Cerebellar cortex (tissue), 1 donor: ENCODE measurements around the gene MRPS24.
"Not testable (repeated sequence)": the region's sequence is repeated elsewhere in the genome, so short reads cannot be mapped to it uniquely, and the experiment has no call there.

Source experiments
- DNase-seq: peaks from one replicate; pipeline ENCODE4 v3.0.0-alpha.2; 2015; ENCODE audit warnings: low spot score

Gene MRPS24

DNA sequence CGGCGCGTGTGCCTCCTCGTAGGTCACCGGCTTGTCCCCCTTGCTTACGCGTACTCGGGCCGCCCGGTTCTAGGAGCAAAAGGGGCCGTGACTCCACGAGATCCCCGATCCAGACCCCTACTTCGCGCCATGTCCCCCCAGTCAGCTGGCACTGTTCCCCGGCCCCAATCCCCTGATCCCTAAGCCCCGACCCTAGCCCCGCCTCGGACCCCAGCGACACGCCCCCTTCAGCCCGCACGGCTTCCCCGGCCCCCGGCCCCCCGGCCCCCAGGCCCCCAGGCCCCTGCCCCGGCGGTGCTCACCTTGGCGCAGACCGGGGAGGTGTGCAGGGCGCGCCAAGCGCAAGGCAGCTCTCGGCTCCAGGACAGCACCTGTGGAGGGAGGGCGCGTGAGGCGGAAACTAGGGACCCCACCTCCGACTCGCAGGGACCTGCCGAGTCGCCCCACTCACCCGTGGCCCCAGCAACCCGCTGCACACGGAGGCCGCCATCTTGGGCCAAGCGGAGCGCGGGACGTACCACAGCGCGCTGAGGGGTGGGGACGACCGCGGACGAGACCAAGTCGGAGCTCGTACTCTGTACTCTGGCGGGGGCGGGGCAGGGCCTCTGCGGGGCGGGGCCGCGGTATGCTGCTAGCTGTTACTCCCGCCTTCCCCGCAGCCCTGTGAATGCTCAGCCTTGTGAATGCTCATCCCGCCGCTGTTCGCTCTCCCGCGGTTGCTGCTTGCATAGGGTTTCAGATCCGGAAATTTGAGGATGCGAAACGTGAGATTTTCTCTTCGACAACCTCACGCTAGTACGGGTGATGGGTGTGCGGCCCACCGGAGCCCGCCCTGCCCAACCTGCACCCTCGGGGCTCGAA, at the start of gene MRPS24:
MRPS24 (minus strand) TSS at position 512 of the 861 bp plus-strand sequence; CDS start at position 490, 22 bp downstream.
- DNase-seq: peak; percentile 96

- DNase-seq: no peak
These were observed 46.6 kb upstream of the MRPS24 start for GRCh38 chr7:43915907-43916306.

DNA sequence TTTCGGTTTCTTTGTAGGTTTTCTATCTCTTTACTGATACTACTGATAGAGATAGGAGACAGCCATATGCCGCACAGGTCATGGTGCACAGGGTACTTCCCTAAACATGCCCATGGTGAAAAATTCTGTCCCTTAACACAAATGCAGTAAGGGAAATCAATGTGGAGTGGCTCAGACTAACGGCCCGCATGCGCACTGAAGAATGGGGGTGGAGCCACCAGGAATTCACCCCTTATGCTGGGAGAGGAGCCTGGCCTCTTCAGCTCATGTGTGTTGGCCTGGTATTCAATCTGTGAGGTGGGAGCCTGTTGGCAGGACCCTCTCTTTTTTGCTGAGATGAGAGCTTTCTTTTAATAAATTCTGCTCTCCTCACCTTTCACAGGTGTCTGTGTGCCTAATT, 45.5 kb upstream of the MRPS24 start:
- DNase-seq: no peak

DNA sequence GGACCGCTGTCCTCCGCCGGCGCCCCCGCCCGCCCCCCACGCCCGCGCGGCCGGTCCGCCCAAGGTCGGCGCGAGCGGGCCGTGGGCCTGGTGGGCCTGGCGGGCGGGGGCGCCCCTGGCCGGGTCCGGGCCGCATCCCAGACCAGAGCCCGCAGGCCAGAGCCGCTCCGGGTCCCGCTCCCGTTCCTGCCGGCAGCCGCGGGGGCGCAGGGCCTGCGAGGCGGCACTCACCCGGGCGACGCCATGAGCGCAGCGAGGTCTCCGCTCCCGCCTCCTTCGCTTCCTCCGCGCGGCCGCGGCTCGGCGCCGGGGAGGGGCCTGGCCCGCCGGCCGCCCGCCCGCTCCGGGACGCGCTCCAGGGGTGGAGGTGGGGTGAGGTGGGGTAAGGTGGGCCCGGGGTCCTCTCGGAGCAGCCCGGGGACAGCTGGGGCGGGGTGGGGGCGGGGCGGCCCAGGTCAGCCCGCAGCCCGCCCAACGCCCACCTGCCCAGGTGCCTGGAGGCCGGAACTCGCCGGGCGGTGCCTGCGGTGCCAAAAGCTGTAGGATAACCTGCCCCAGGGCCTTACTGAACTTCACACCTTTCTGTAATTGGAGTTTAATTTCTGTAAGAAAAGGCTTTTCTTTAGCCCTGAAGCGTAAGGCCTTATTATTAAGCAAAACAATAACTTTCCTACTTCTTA, 37.2 kb upstream of the MRPS24 start, which contains the start of gene URGCP:
URGCP (minus strand) TSS at position 266 of the 680 bp plus-strand sequence; CDS start at position 245, 21 bp downstream.
- no peak for DNase-seq

DNA sequence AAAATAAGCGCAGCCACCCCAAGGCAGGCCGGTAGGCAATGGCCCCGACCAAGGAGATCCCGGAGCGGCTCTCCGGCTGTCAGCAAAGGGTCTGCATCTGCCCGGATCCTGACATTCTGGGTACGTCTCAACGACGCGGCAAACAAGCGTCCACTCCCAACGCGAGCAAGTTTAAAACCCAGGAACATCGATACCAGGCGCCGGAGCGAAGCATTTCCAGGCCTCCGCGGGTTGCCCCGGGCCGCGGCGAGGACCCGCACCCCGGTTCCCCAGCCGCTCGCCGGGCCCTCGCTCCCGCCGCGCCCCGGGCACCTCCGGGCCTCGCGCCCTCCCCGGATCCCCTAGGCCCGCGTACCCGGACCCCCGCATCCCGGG, 36.6 kb upstream of the MRPS24 start:
- DNase-seq: peak; percentile 46

DNA sequence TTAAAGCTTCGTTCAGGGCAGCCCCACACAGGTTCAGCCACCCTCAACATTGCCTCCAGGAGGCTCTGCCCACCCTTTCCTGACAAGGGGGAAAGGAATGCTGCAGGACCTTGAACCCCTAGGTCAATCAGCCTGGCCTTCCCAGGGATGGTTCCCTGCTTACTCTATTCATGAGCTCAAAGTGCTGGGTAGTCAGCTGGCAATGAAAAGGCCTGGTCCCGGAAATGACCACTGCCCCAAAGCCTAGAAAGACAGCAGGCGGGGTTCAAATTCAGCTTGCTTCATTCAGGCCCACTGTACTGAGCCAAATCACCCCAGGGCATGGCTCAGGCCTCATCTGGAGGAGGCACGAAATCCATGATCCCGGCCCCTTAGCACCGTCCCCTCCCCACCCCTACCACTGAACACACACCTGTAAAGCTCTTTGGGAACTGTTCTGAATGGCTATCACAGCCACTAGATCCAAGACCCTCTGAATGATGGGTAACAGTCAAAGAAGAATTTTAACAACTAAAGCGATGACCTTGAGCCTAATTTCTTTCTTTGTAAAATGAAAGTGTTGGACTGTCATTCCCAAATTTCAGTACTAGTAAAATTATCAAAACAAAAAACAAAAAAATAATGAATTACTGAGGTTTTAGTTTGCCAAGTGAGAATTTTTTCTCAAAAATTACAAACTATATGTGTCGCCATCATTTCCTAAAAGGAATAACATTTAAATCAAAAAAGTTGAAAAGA, 36.1 kb upstream of the MRPS24 start:
- no peak for DNase-seq

DNA sequence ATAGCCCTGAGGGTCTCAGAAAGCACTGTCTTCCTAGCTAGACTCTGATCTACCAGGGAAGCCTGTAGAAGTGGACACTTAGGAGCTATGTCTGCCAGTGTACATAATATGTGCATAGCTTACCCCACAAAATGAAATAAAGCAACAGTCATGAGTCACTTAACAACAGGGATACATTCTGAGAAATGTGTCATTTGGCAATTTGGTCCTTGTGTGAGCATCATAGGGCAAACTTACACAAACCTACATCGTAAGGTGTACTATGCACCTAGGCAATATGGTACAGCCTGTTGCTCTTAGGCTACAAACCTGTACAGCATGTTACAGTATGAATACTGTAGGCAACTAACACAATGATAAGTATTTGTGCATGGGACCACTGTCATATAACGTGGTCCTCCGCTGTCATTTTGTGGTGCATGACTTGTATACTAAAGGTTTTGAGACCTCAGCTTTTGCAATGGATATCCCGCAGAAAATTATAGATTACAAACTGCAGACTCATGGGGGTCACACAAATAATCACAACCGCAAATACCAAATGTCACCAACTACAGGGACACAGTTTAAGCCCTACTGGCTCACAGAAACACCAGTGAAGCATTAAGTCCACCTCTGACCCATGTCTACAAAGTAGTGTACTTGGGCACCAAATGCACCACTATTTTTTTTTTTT, 35.4 kb upstream of the MRPS24 start:
- DNase-seq: no peak

DNA sequence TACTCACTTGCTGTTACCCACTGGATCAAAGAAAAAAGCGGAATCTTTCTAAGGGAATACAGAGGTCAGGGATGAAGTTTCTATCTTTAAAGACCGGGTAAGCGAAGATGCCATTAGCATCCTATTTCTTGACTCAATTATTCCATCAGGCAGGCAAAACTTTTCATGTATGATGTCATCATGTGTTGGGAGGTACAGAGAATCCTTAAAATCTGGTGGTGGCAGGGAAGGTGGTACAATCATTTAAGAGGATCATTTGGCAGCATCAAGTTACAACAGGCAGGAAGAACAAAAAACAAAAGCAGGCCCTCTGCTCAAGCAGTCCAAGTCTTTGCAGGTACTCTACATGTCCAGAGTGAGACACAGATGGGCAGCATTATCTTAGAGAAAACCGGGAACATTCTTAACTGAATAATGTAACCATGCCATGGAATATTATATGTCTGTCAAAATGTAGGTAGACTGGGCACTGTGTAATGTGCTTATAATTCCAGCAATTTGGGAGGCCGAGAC, 33.3 kb upstream of the MRPS24 start:
- no peak for DNase-seq

GRCh38 chr7:43898571-43898970, 29.3 kb upstream of the MRPS24 start:
- not testable (repeated sequence) for DNase-seq

DNA sequence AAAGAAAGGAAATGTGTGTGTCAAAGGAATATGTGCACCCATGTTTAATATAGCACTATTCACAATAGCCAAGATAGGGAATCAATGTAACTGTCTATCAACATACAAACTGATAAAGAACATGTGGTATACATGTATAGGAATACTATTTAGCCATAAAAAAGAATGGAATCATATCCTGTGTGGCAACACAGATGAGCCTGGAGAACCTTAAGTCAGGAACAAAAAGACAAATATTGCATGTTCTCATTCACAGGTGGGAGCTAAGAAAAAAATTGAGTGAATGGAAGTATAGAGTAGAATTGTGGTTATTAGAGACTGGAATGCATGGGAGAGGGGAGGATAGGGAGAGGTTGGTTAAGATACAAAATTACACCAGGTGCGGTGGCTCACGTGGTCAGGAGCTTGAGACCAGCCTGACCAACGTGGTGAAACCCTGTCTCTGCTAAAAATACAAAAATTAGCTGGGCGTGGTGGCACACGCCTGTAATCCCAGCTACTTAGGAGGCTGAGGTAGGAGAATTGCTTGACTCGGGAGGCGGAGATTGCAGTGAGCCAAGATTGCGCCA, 26.6 kb upstream of the MRPS24 start:
- DNase-seq: no peak

- no peak for DNase-seq
These were observed 22.0 kb upstream of the MRPS24 start for GRCh38 chr7:43891069-43891955.

DNA sequence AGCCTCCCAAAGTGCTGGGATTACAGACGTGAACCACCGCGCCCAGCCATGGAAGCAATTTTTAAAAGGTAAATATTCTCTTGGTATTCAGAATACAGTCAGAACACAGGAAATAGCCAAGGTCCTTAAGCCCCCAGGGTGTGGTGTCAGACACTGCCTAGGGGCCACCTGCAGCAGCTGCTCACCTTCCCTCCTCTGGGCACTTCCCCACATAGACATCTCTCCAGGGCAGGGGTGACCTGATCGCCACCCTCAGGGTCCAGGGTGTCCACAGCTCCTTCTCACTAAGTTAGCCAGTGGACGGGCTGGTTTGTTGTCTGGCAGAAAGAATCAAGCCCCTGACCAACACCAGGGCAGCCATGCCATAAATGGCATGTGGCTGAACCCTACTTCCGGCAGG, 21.2 kb upstream of the MRPS24 start:
- no peak for DNase-seq

- DNase-seq: no peak
These were observed 20.0 kb upstream of the MRPS24 start for GRCh38 chr7:43888993-43889945.

DNA sequence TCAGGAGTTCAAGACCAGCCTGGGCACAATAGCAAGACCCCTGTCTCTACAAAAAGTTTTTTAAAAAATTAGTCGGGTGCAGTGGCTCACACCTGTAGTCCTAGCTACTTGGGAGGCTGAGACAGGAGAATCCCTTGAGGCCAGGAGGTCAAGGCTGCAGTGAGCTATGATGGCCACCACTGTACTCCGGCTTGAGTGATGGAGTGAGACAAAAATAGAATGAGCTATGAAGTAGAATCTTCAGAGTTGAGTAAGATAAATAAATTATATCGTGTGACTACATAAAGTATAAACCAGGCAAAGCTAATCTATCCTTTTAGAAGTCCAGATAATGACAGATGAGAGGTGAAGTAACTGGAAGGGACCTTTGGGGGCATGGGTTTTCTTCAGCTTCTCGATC, 15.3 kb upstream of the MRPS24 start:
- DNase-seq: no peak

- no peak for DNase-seq
These were observed 14.9 kb upstream of the MRPS24 start for GRCh38 chr7:43884209-43884608.

DNA sequence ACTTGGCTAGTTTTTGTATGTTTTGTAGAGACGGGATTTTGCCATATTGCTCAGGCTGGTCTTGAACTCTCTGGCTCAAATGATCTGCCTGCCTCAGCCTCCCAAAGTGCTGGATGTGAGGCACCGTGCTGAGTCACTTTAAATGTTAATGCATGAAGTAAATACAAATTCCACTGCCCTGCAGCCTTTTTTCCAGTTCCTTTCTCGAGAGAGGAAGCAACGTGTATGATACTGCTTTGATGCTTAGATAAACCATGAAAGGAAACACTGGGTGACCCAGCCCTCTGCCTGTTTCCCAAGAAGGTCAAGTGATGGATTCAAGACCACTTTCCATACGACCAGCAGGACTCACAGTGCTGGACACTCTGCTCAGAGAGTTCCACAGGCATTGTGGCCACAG, 11.3 kb upstream of the MRPS24 start:
- no peak for DNase-seq

- DNase-seq: no peak
These were observed 10.2 kb upstream of the MRPS24 start for GRCh38 chr7:43879477-43879876.

- peak; percentile 70 for DNase-seq
These were observed 9.6 kb upstream of the MRPS24 start for GRCh38 chr7:43878867-43879266.
